H1 (cell line): ENCODE measurements around the gene SH2D7. TPM values are rescaled to one million over a fixed set of nuclear protein-coding genes. Genes with fewer than 3 reads are reported as not detected.

Experiments
- CBX5 ChIP-seq: fragments of 300-800, 300-1000 bp; sonication (generic); IDR thresholded peaks from 2 replicates; pipeline ENCODE4 v1.7.1; 2016; ENCODE audit warnings: antibody characterized with exemption, low read length, low read depth
- CHD2 ChIP-seq: IDR thresholded peaks from 2 replicates; pipeline ENCODE4 v1.6.1; 2012; ENCODE audit warnings: low read length, improper control_type of control experiment
- CHD7 ChIP-seq: fragments of 300-600 bp; sonication (generic); IDR thresholded peaks from 2 replicates; pipeline ENCODE4 v1.7.1; 2012; ENCODE audit warnings: low read length, moderate library complexity, mild to moderate bottlenecking, inconsistent platforms; ENCODE audit not compliant: insufficient replicate concordance
- GABPA ChIP-seq: IDR thresholded peaks from 2 replicates; pipeline ENCODE4 v1.6.1; 2011; ENCODE audit warnings: mild to moderate bottlenecking, low read length, moderate library complexity, borderline replicate concordance; ENCODE audit not compliant: insufficient read depth
- JUN ChIP-seq: IDR thresholded peaks from 2 replicates; pipeline ENCODE4 v1.6.1; 2011; ENCODE audit warnings: low read depth, mild to moderate bottlenecking, improper control_type of control experiment, low read length
- JUND ChIP-seq: IDR thresholded peaks from 2 replicates; pipeline ENCODE4 v1.6.1; 2011; ENCODE audit warnings: mild to moderate bottlenecking, improper control_type of control experiment, low read length
- KDM4A ChIP-seq: IDR thresholded peaks from one replicate; pipeline ENCODE4 v1.7.1; 2012; ENCODE audit warnings: low read depth, mild to moderate bottlenecking, moderate library complexity, low read length, inconsistent platforms; ENCODE audit not compliant: severe bottlenecking
- POLR2A ChIP-seq, 2 experiments: IDR thresholded peaks; 1 replicate in 1 of 2; 2 replicates in 1 of 2; pipeline ENCODE4 v1.6.1; 2011; ENCODE audit warnings: low read depth in 2 of 2, low read length in 2 of 2, mild to moderate bottlenecking in 2 of 2; ENCODE audit errors: control extremely low read depth in 1 of 2
- RAD21 ChIP-seq, 2 experiments: IDR thresholded peaks in 1 of 2; conservative IDR thresholded peaks in 1 of 2; 2 replicates each; pipeline ENCODE4 v1.6.1; 2011; ENCODE audit warnings: low read depth in 2 of 2, low read length in 2 of 2, improper control_type of control experiment in 1 of 2, inconsistent platforms in 1 of 2, mild to moderate bottlenecking in 1 of 2, moderate library complexity in 1 of 2
- SRF ChIP-seq: IDR thresholded peaks from 2 replicates; pipeline ENCODE4 v1.6.1; 2011; ENCODE audit warnings: mild to moderate bottlenecking, low read depth, low read length, moderate library complexity
- TCF12 ChIP-seq: IDR thresholded peaks from 2 replicates; pipeline ENCODE4 v1.6.1; 2011; ENCODE audit warnings: low read depth, mild to moderate bottlenecking, low read length
- polyA plus RNA-seq, 7 experiments: library from polyadenylated mRNA; depleted of rRNA in 3 of 7; stranded (reverse) in 5 of 7; unstranded in 2 of 7; fragments of >200 nt in 5 of 7; fragments of 200-250 nt in 2 of 7; gene quantifications; 1 replicate in 5 of 7; 2 replicates in 1 of 7; 4 replicates in 1 of 7; pipeline versions ENCODE4 v1.2.1 to v1.2.3, GENCODE V29; 2011 to 2013; ENCODE audit warnings: missing spikeins in 2 of 7, mixed read lengths in 2 of 7
- total RNA-seq: library from RNA; stranded (reverse); fragmentation: NEBNext Ultra II Directional; extraction: Animal tissue kit (Norgen Biotek cat#: 25700); gene quantifications from 2 replicates; pipeline ENCODE4 v1.2.1, GENCODE V29; 2021
- TF ChIP-seq, protein P1 (sequence below): IDR thresholded peaks from 2 replicates; pipeline ENCODE4 v1.6.1; 2012; ENCODE audit warnings: inconsistent platforms

The SH2D7 gene
- total and polyA plus RNA-seq, 2 of the 8 experiments (the other 6 are each of a cell fraction or from before 2014, with no cell fraction given) = not detected

- TF ChIP-seq CHD7 = no peak
- no peak for TF ChIP-seq JUND
- TF ChIP-seq CBX5 = no peak
- no peak for TF ChIP-seq POLR2A (IDR thresholded peaks at IDR 0.05; ENCODE audit: control extremely low read depth in 1 of 2, low read depth in 2 of 2, low read length in 2 of 2)
- no peak for TF ChIP-seq KDM4A
- no peak for TF ChIP-seq TCF12
- TF ChIP-seq, protein P1, sequence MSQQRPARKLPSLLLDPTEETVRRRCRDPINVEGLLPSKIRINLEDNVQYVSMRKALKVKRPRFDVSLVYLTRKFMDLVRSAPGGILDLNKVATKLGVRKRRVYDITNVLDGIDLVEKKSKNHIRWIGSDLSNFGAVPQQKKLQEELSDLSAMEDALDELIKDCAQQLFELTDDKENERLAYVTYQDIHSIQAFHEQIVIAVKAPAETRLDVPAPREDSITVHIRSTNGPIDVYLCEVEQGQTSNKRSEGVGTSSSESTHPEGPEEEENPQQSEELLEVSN = no peak
- TF ChIP-seq GABPA = no peak
- no peak for TF ChIP-seq CHD2
- no peak for TF ChIP-seq RAD21 (IDR thresholded peaks at IDR 0.05 in 1 of 2, conservative IDR thresholded peaks at IDR 0.05 in 1 of 2; ENCODE audit: low read depth in 2 of 2, low read length in 2 of 2)
- TF ChIP-seq JUN = no peak
- TF ChIP-seq SRF = no peak
These were observed 37.4 kb upstream of the SH2D7 start (continued) for GRCh38 chr15:78054966-78055365.
